ENCODE measurements around the gene CRTC2.

- no peak for TF ChIP-seq CTCF (conservative IDR thresholded peaks at IDR 0.05; ENCODE audit: low read depth, low read length)
- TF ChIP-seq EZH2 (IDR thresholded peaks at IDR 0.05; ENCODE audit: borderline replicate concordance, low read depth, low read length, poor library complexity, severe bottlenecking): no peak
Observed at GRCh38 chr1:153991806-153992205, 33.4 kb upstream of the CRTC2 start.
